AG10803 (cell line): ENCODE results near the gene TBC1D9B.

Experiments used
- DNase-seq: peaks from one replicate; pipeline ENCODE4 v3.0.0; 2010; ENCODE audit warnings: low read depth
- H3K4me3 ChIP-seq: 2 replicates; pipeline ENCODE4 v1.5.1; 2011; ENCODE audit warnings: mild to moderate bottlenecking, low read length, control low read depth
- TF ChIP-seq, protein P1 (sequence below): conservative IDR thresholded peaks from 2 replicates; pipeline ENCODE4 v1.5.1; 2011; ENCODE audit warnings: mild to moderate bottlenecking, low read length, control low read depth, inconsistent platforms

Gene TBC1D9B

DNA sequence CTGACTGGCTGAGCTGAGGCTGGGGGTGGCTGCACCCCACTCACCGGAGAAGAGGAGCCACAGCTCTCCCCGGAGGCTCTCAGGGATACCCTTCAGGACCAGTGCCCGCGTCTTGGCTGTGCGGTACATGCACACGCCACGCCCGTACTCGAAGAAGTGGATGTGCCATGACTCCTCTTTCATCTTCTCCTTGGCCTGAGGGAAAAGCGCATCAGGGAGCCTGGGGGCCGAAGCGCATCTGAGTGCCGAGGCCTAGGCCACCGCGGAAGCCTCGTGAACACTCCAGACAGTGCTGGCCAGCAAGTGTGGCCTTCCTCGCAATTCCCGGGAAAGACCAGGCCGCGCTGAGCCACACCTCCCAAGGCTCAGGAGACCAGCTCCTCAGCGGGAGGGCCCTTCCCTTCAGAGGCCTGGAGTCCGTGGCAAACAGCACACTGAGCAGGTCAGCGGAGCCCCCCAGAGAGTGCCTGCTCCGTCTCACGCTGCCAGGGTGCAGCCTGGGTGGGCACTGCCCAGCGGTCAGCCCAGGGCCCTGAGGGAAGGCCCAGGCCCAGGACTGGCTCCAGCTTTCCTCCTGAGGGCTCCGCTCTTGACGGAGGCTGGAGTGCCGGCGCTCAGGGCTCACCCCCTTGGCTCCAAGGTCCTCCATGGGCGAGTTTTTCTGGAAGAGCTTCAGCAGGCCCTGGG is 28.6 kb downstream of the TBC1D9B start:
- TF ChIP-seq, protein P1, sequence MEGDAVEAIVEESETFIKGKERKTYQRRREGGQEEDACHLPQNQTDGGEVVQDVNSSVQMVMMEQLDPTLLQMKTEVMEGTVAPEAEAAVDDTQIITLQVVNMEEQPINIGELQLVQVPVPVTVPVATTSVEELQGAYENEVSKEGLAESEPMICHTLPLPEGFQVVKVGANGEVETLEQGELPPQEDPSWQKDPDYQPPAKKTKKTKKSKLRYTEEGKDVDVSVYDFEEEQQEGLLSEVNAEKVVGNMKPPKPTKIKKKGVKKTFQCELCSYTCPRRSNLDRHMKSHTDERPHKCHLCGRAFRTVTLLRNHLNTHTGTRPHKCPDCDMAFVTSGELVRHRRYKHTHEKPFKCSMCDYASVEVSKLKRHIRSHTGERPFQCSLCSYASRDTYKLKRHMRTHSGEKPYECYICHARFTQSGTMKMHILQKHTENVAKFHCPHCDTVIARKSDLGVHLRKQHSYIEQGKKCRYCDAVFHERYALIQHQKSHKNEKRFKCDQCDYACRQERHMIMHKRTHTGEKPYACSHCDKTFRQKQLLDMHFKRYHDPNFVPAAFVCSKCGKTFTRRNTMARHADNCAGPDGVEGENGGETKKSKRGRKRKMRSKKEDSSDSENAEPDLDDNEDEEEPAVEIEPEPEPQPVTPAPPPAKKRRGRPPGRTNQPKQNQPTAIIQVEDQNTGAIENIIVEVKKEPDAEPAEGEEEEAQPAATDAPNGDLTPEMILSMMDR, result no peak
- DNase-seq, result no peak
- H3K4me3 ChIP-seq, result no peak overlapping the region

DNA sequence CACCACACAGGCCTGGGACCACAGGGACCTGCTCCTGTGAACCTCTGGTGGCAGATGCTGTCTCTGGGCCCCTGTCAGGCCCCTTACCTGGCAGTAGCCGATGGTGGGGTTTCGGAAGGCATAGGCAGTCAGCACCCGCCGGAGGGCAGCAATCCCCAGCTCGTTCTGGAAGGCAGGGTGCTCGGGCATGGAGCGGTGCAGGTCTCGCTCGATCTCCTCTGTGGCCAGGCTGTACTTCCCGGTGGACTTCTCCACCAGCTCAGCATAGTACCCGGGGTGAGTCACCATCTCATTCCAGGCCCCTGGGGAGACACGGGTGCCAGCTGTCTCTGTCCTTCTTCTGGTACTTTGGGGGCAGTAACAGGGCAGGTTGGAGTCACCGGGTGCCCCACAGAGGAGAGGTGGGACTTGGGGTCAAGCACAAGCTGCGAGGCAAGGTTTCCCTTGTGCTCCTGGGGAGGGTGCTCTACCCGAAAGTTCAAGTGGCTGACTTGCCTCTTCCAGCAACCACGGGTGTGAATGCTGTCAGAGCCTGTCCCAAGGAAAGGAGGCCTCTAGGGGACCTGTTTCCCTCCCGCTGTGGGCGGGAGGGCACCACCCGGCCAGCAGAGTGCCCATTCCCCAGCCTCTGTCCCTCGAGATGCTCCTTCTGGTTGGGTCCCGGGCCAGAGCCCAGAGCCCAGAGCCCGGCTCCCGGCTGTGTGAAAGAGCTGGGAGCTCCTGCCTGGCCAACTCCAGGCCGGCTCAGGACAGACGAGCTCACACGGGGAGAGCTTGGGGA is 29.3 kb downstream of the TBC1D9B start:
- DNase-seq, result no peak
- TF ChIP-seq, protein P1, result no peak
- no peak overlapping the region for H3K4me3 ChIP-seq

DNA sequence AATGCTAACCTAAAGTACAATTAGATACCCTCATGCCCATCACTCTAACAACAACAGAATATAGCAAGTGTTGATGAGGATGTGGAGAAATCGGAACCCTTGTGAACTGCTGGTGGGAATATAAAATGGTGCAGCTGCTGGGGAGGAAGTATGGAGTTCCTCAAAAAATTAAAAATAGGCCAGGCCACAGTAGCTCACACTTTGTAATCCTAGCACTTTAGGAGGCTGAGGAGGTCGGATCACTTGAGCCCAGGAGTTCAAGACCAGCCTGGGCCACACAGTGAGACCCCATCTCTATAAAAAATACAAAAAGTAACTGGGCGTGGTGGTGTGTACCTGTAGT is 31.1 kb downstream of the TBC1D9B start:
- TF ChIP-seq, protein P1, result no peak
- DNase-seq, result no peak
- H3K4me3 ChIP-seq, result no peak overlapping the region

DNA sequence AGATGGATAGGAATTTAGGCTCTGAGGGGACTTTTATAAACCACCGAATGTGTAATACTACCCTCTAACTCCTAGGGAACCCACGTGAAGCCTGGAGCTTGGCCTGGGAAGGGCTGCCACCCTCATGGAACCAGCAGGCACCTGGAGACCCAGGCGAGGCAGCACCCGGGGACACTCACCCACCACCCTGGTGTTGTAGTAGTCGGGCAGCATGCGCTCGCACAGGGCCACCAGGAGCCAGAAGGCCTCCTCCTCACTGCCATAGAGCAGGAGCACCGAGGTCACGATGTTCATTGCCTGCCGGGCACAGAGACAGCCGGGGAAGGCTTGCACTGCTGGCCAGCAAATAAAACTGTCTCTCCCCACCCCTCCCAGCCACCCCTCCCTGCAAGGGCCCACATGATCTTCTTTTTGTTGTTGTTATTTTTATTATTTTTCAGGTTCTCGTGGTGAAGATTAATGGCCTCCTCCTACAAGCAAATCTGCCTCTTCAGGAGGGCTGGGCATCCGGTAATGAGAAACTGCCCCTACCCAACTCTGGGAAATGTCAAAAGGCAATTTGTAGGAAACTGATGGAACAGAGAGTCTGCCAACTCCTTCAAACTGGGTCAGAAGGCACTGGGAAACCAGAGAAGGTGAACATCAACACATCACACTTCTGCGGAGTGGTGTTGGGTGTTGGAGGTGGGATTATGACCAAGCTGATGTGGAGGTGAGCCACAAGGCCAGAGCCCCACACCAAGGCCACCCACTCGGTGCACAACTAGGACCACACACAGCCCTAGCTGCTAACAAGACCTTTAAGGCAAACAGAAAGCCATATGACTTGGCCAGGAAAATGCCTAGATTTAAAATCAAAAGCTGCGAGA is 31.7 kb downstream of the TBC1D9B start:
- DNase-seq, result no peak
- TF ChIP-seq, protein P1, result no peak
- no peak overlapping the region for H3K4me3 ChIP-seq

DNA sequence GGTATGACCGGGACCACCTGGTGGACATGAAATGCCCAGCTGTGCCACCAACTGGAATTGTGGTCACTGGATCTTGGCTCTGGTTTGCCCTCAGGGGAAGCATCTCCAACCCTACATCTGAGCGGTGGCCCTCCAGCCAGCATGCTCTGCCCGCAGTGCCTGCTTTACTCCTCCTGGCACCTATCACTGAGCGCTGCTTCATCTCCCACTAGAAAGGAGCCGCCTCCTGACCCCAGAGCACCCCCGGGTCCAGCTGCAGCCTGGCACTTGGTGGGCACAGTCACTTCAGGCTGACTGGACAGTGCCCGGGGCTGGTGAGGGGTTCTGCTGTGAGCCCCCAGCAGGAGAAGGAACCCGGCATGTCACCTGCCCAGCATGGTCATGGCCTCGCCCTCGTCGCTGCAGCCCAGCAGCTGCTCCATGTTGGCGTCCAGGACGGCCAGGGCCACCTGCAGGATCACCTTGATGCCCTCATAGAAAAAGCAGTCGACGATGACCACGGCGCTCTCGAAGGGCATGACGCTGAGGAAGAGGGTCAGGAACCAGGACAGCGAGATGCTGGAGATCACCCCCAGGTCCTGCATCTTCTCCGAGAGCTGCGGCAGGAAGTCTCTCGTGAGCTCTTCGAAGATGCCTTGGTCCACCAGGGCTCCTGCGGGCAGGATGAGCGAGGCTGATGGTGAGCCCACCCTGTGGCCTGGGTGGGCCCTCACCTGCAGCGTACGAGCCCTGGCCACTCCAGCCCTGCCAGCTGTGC is 33.0 kb downstream of the TBC1D9B start:
- no peak overlapping the region for H3K4me3 ChIP-seq
- TF ChIP-seq, protein P1, result no peak
- DNase-seq, result no peak

DNA sequence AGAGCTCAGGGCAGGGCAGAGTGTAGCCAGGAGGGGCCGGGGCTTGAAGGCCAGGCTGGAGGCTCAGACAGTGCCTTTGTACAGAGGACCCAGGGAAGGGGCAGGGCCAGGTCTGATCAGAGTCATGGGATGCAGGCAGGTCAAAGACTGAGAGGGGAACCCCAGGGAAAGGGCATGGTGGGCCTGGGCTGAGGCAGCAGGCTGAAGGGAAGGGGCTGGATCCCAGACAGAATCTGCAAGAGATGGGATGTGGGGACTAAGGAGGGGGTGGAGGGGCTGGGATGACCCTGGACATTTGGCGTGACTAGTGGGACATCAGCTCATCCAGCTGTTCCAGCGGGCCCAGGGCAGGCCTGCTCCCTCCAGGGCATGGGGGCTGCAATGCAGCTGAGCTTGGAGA is 33.6 kb downstream of the TBC1D9B start:
- TF ChIP-seq, protein P1, result no peak
- no peak overlapping the region for H3K4me3 ChIP-seq
- no peak for DNase-seq
